Measurements from ENCODE around the gene RNF126.
A peak's percentile ranks its signal among the peaks of the same experiment; 100 is the strongest.
"Not testable (repeated sequence)": the region's sequence is repeated elsewhere in the genome, so short reads cannot be mapped to it uniquely, and the experiment has no call there.

Gene RNF126

GRCh38 chr19:662962-663681, at the start of gene RNF126:
Gene RNF126, minus strand, starts transcription at chr19:663214. Its CDS starts 93 bp downstream, at chr19:663121.
- Histone ChIP-seq H3K27ac (peak within 1 kb of the TSS; percentile 90 to 99 (median 97)), H3K4me3 (peak within 1 kb of the TSS; percentile 76 to 100 (median 99))

- Histone ChIP-seq H3K27ac (peak overlapping the region in 7 of 21 experiments; percentile 73 to 89 (median 87)), H3K4me3 (no peak overlapping the region)
Measured at GRCh38 chr19:711254-711653, 48.2 kb upstream of the RNF126 start.

GRCh38 chr19:710767-711166, 47.8 kb upstream of the RNF126 start:
- Histone ChIP-seq H3K4me3 (peak overlapping the region in 2 of 7 experiments; percentile 61 to 65), H3K27ac (peak overlapping the region in 11 of 21 experiments; percentile 66 to 89 (median 84))

GRCh38 chr19:709965-710571, 47.1 kb upstream of the RNF126 start:
- peak overlapping the region in 5 of 7 experiments; percentile 38 to 65 (median 61) for H3K4me3 ChIP-seq
- H3K27ac ChIP-seq: peak overlapping the region in 13 of 21 experiments; percentile 20 to 89 (median 80)

- Histone ChIP-seq H3K4me3 (peak overlapping the region; percentile 33 to 65 (median 41)), H3K27ac (peak overlapping the region in 15 of 21 experiments; percentile 19 to 89 (median 78))
Measured at GRCh38 chr19:709196-709964, 46.4 kb upstream of the RNF126 start.

- Histone ChIP-seq H3K27ac (peak within 1 kb of the TSS in 15 of 21 experiments; percentile 19 to 89 (median 78)), H3K4me3 (peak within 1 kb of the TSS; percentile 33 to 65 (median 41))
Measured at GRCh38 chr19:708154-709143, 45.4 kb upstream of the RNF126 start, which contains the start of gene PALM. Gene PALM, plus strand, starts transcription at chr19:708935. Its CDS starts 212 bp downstream, at chr19:709147.

- no peak overlapping the region for H3K27ac ChIP-seq
- H3K4me3 ChIP-seq: no peak overlapping the region
Measured at GRCh38 chr19:704447-704741, 41.4 kb upstream of the RNF126 start.

- Histone ChIP-seq H3K27ac (no peak overlapping the region), H3K4me3 (peak overlapping the region in 3 of 7 experiments; percentile 6 to 16 (median 8))
Measured at GRCh38 chr19:703651-704446, 40.8 kb upstream of the RNF126 start.

GRCh38 chr19:703329-703650, 40.3 kb upstream of the RNF126 start:
- peak overlapping the region in 3 of 7 experiments; percentile 6 to 16 (median 8) for H3K4me3 ChIP-seq
- H3K27ac ChIP-seq: no peak overlapping the region

- H3K4me3 ChIP-seq: peak overlapping the region in 1 of 7 experiments; percentile 6
Measured at GRCh38 chr19:702847-703246, 39.8 kb upstream of the RNF126 start.

GRCh38 chr19:699885-700284, 36.9 kb upstream of the RNF126 start:
- H3K27ac ChIP-seq: not testable (repeated sequence)

More at GRCh38 chr19:702847-703246, 39.8 kb upstream of the RNF126 start:
- not testable (repeated sequence) for H3K27ac ChIP-seq

GRCh38 chr19:698529-698928, 35.5 kb upstream of the RNF126 start:
- H3K27ac ChIP-seq, H3K4me3 ChIP-seq: not testable (repeated sequence)

More at GRCh38 chr19:699885-700284, 36.9 kb upstream of the RNF126 start:
- not testable (repeated sequence) for H3K4me3 ChIP-seq

GRCh38 chr19:695352-695949, 32.4 kb upstream of the RNF126 start, which contains the start of gene PRSS57:
Gene PRSS57, minus strand, starts transcription at chr19:695452. Its CDS starts 22 bp downstream, at chr19:695430.
- Histone ChIP-seq H3K4me3 (no peak within 1 kb of the TSS), H3K27ac (no peak within 1 kb of the TSS)

GRCh38 chr19:694481-695351, 31.7 kb upstream of the RNF126 start:
- H3K4me3 ChIP-seq: no peak overlapping the region
- no peak overlapping the region for H3K27ac ChIP-seq

- Histone ChIP-seq H3K27ac (no peak overlapping the region), H3K4me3 (no peak overlapping the region)
Measured at GRCh38 chr19:690203-690602, 27.2 kb upstream of the RNF126 start.

GRCh38 chr19:688992-689391, 26.0 kb upstream of the RNF126 start:
- Histone ChIP-seq H3K4me3 (no peak overlapping the region), H3K27ac (no peak overlapping the region)

- Histone ChIP-seq H3K27ac (no peak overlapping the region), H3K4me3 (no peak overlapping the region)
Measured at GRCh38 chr19:688214-688613, 25.2 kb upstream of the RNF126 start.
